Cardiac fibroblast (primary cell): Measurements from ENCODE around the gene TSPAN16.

Source experiments
- DNase-seq, 2 donors: peaks; one replicate each; pipeline versions ENCODE4 v3.0.0 to v3.0.0-alpha.2; 2010; ENCODE audit warnings: low read depth in 2 of 2
- H3K4me3 ChIP-seq, 2 donors: replicated peaks in 1 of 2; 1 replicate in 1 of 2; 2 replicates in 1 of 2; pipeline ENCODE4 v1.5.1; 2011; ENCODE audit warnings: low read depth in 2 of 2, low read length in 2 of 2, mild to moderate bottlenecking in 2 of 2, moderate library complexity in 1 of 2
- TF ChIP-seq, protein P1 (sequence below): IDR thresholded peaks from one replicate; pipeline ENCODE4 v1.5.1; 2011; ENCODE audit warnings: low read depth, mild to moderate bottlenecking, low read length, inconsistent platforms

Gene TSPAN16

DNA sequence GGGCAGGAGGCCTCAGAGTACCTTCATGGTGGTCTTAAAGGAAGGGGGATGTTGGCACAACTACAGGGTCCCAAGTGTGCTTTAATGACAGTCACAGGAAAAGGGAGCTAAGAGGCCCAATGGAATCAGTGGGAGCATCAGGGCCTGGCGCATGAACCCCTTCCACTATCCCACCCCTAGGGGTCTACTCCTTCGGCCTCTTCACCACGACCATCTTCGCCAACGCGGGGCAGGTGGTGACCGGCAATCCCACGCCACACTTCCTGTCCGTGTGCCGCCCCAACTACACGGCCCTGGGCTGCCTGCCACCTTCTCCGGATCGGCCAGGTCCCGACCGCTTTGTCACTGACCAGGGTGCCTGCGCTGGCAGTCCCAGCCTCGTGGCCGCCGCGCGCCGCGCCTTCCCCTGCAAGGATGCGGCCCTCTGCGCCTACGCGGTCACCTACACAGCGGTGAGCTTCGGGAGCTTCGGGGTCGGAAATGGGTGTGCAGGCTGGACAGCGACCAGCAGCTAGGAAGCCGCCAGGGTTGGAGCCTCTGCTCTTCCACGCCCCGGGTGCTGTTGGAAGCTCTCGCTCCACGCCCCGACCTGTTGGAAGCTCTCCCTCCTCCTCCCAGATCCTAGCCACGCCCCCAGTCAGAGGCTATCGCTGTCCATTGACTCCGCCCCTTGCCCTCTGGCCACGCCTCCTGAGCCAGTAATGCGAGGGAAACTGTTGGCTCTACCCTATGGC is 65.2 kb downstream of the TSPAN16 start:
- no peak overlapping the region for H3K4me3 ChIP-seq
- DNase-seq = no peak
- TF ChIP-seq, protein P1, sequence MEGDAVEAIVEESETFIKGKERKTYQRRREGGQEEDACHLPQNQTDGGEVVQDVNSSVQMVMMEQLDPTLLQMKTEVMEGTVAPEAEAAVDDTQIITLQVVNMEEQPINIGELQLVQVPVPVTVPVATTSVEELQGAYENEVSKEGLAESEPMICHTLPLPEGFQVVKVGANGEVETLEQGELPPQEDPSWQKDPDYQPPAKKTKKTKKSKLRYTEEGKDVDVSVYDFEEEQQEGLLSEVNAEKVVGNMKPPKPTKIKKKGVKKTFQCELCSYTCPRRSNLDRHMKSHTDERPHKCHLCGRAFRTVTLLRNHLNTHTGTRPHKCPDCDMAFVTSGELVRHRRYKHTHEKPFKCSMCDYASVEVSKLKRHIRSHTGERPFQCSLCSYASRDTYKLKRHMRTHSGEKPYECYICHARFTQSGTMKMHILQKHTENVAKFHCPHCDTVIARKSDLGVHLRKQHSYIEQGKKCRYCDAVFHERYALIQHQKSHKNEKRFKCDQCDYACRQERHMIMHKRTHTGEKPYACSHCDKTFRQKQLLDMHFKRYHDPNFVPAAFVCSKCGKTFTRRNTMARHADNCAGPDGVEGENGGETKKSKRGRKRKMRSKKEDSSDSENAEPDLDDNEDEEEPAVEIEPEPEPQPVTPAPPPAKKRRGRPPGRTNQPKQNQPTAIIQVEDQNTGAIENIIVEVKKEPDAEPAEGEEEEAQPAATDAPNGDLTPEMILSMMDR = no peak

DNA sequence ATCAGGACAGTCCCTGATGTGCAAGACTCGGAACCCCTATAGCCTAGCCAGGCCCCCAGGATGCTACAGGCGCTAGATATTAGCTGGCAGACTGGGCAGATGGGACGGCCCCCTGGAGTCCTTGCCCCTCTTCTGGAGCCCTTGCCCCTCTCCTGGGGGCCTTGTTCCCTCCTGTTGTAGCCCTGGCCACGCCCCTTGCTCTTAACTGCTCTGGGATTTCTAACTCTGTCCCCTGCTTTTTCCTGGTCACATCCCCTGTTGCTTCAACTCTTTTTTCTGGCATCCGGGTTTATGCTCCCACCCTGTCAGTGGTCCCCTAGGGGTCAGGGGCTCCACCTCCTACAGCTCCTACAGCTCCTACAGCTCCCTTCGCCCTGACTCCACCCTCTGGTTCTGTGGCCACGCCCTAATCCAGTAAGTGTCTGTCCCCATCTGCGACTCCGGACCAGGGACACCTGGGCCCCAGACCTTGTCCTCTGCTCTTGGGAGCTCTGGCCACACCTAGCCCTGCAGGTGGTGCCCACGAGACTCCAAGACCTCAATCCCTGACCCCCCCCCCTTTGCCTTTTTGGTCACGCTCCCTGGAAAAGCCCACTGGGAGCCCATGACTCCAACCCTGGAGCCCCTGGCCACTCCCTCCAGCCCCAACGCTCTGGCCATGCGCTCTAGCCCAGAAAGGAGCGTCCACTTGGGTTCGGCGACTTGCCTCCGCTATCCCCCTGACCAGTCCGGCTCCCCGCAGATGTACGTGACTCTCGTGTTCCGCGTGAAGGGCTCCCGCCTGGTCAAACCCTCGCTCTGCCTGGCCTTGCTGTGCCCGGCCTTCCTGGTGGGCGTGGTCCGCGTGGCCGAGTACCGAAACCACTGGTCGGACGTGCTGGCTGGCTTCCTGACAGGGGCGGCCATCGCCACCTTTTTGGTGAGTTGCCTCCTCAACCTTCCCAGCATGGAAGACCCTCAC is 66.1 kb downstream of the TSPAN16 start:
- DNase-seq = no peak
- no peak overlapping the region for H3K4me3 ChIP-seq
- TF ChIP-seq, protein P1 = no peak

DNA sequence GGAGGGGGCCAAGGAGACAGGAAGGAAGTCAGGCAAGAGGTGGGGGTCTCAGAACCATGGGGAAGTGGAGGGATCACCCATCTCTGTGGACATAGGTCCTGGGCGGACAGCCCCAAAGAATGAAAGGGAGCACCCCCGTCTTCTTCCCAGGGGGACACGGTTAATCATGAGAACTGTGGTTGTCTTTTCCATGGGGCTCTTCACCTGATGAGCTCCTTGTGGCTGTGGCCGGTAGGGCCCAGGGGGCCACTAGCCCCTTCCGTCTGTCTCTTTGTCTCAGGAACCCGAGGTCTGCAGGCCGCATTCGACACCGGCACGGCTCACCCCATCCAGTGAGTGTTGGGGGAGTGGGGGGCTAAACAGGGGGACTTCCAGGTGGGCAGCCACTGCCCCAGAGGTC is 67.9 kb downstream of the TSPAN16 start:
- no peak for DNase-seq
- TF ChIP-seq, protein P1 = no peak
- H3K4me3 ChIP-seq = no peak overlapping the region

DNA sequence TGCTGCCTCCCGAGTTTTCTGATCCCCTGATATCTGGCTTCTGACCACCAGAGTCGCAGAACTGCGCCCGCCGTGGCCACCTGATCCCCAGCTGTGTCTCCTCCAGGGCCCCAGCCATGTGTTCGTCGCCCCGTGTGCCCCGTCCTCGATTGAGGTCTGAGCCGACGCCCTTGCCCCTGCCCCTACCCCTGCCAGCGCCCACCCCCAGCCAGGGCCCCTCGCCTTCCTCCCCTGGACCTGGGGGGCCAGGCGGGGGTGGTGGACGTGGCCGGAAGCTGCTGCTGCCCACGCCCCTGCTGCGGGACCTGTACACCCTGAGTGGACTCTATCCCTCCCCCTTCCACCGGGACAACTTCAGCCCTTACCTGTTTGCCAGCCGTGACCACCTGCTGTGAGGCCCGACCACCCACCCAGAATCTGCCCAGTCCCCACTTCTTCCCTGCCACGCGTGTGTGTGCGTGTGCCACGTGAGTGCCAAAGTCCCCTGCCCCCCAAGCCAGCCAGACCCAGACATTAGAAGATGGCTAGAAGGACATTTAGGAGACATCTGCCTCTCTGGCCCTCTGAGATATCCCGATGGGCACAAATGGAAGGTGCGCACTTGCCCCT is 68.4 kb downstream of the TSPAN16 start:
- no peak overlapping the region for H3K4me3 ChIP-seq
- TF ChIP-seq, protein P1 = no peak
- DNase-seq = no peak

DNA sequence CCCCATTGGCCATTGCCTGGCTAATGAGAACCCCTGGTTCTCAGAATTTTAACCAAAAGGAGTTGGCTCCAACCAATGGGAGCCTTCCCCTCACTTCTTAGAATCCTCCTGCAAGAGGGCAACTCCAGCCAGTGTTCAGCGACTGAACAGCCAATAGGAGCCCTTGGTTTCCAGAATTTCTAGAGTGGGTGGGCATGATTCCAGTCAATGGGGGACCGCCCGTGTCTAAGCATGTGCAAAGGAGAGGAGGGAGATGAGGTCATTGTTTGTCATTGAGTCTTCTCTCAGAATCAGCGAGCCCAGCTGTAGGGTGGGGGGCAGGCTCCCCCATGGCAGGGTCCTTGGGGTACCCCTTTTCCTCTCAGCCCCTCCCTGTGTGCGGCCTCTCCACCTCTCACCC is 69.0 kb downstream of the TSPAN16 start:
- DNase-seq = no peak
- no peak overlapping the region for H3K4me3 ChIP-seq
- TF ChIP-seq, protein P1 = no peak
